ENCODE measurements around the gene GNPTAB. TPM values are rescaled to one million over a fixed set of nuclear protein-coding genes. Genes with fewer than 3 reads are reported as not detected.

The GNPTAB gene
- total and polyA plus RNA-seq, 2 donors (not counting 1 experiment from before 2014, with no cell fraction given), result 10.4 to 79.4 TPM

GRCh38 chr12:101763246-101763931 lies 67.4 kb downstream of the GNPTAB start:
- H3K4me3 ChIP-seq (ENCODE audit: control extremely low read depth in 1 of 5, extremely low read depth in 1 of 5, insufficient read depth in 1 of 5, low read depth in 2 of 5, low read length in 4 of 5), result no peak overlapping the region
- no peak for ATAC-seq (ENCODE audit: low read depth)
- Mint-ChIP-seq H3K9me3 (ENCODE audit: insufficient read depth) (no peaks in the 10 kb centered on the region), H3K27ac (no peak overlapping the region), H3K4me1 (peaks cover 20% of the 10 kb centered on the region), H3K27me3 (no peaks in the 10 kb centered on the region), H3K4me3 (no peak overlapping the region)
- H3K9me3 ChIP-seq (ENCODE audit: control extremely low read depth in 1 of 3, control insufficient read depth in 2 of 3, insufficient read depth in 1 of 3, low read length in 2 of 3), result no peaks in the 10 kb centered on the region
- no peak for DNase-seq
- no peaks in the 10 kb centered on the region for H3K79me2 ChIP-seq (ENCODE audit: control insufficient read depth, insufficient read depth, low read length)
- H4K20me1 ChIP-seq (ENCODE audit: control insufficient read depth, insufficient read depth, low read length, poor library complexity, severe bottlenecking), result no peaks in the 10 kb centered on the region
- no peak overlapping the region for H3K9ac ChIP-seq (ENCODE audit: low read length)
- H3K27me3 ChIP-seq (replicated peaks in 1 of 4; ENCODE audit: control extremely low read depth in 1 of 4, control insufficient read depth in 3 of 4, insufficient read depth in 4 of 4, low read length in 3 of 4), result no peaks in the 10 kb centered on the region
- CTCF ChIA-PET, result interaction anchor here (1.1 to 2.3 kb wide), 3 partner anchors 9 to 65 kb away, joined by 3 to 6 read pairs (median 5); no protein-coding TSS in a partner anchor
- TF ChIP-seq EZH2 (IDR thresholded peaks at IDR 0.05; ENCODE audit: borderline replicate concordance, insufficient read depth, low read depth, low read length, poor library complexity, severe bottlenecking) (no peak), CTCF (IDR thresholded peaks at IDR 0.05) (no peak)
- H3K36me3 ChIP-seq (replicated peaks in 1 of 2; ENCODE audit: control extremely low read depth in 1 of 2, control insufficient read depth in 1 of 2, extremely low read depth in 1 of 2, insufficient read depth in 2 of 2, low read length in 1 of 2), result peaks cover 3 to 21% of the 10 kb centered on the region in 2 experiments
- peak overlapping the region in 1 of 2 donors; percentile 18 for H3K27ac ChIP-seq (ENCODE audit: low read length in 2 of 2)
- peaks cover 3% of the 10 kb centered on the region in 2 donors for H3K4me1 ChIP-seq (ENCODE audit: control insufficient read depth in 2 of 2, insufficient read depth in 2 of 2, low read length in 2 of 2)
- intact Hi-C loops (cut with micrococcal nuclease), result loop anchor here (5.0 kb wide), 1 partner anchor 36 kb away; no protein-coding TSS in a partner anchor
- H2AFZ ChIP-seq (ENCODE audit: insufficient read depth, low read depth, low read length, poor library complexity, severe bottlenecking), result no peak overlapping the region
- no peak overlapping the region for H3K4me2 ChIP-seq (replicated peaks; ENCODE audit: low read depth, low read length, poor library complexity, severe bottlenecking)
- POLR2A ChIA-PET, result no interaction called here
- WGBS (ENCODE audit: insufficient coverage), result 57% methylated on average over 4 of the region's 6 CpGs

GRCh38 chr12:101761781-101762180 lies 69.0 kb downstream of the GNPTAB start:
- intact Hi-C loops (cut with micrococcal nuclease), result loop anchor here (2.0 to 5.0 kb wide), 3 partner anchors 17 to 271 kb away; no protein-coding TSS in a partner anchor
- no peaks in the 10 kb centered on the region for H3K9me3 ChIP-seq (ENCODE audit: control extremely low read depth in 1 of 3, control insufficient read depth in 2 of 3, insufficient read depth in 1 of 3, low read length in 2 of 3)
- H2AFZ ChIP-seq (ENCODE audit: insufficient read depth, low read depth, low read length, poor library complexity, severe bottlenecking), result no peak overlapping the region
- no peaks in the 10 kb centered on the region for H3K27me3 ChIP-seq (replicated peaks in 1 of 4; ENCODE audit: control extremely low read depth in 1 of 4, control insufficient read depth in 3 of 4, insufficient read depth in 4 of 4, low read length in 3 of 4)
- peaks cover 20% of the 10 kb centered on the region for H3K4me1 Mint-ChIP-seq
- POLR2A ChIA-PET, result no interaction called here
- peaks cover 5 to 30% of the 10 kb centered on the region in 2 experiments for H3K36me3 ChIP-seq (replicated peaks in 1 of 2; ENCODE audit: control extremely low read depth in 1 of 2, control insufficient read depth in 1 of 2, extremely low read depth in 1 of 2, insufficient read depth in 2 of 2, low read length in 1 of 2)
- H3K79me2 ChIP-seq (ENCODE audit: control insufficient read depth, insufficient read depth, low read length), result no peaks in the 10 kb centered on the region
- DNase-seq, result no peak
- no peak overlapping the region for H3K4me2 ChIP-seq (replicated peaks; ENCODE audit: low read depth, low read length, poor library complexity, severe bottlenecking)
- peaks cover 3% of the 10 kb centered on the region in 2 donors for H3K4me1 ChIP-seq (ENCODE audit: control insufficient read depth in 2 of 2, insufficient read depth in 2 of 2, low read length in 2 of 2)
- H4K20me1 ChIP-seq (ENCODE audit: control insufficient read depth, insufficient read depth, low read length, poor library complexity, severe bottlenecking), result no peaks in the 10 kb centered on the region
- WGBS (ENCODE audit: insufficient coverage), result 100% methylated on average over 1 of the region's 4 CpGs
- H3K27me3 Mint-ChIP-seq, result no peaks in the 10 kb centered on the region
- CTCF ChIA-PET, result interaction anchor here (1.2 to 4.0 kb wide), 8 partner anchors 11 to 347 kb away, joined by 3 to 30 read pairs (median 6); no protein-coding TSS in a partner anchor
- peak overlapping the region; percentile 15 for H3K27ac Mint-ChIP-seq
- no peak overlapping the region for H3K4me3 Mint-ChIP-seq
- H3K9ac ChIP-seq (ENCODE audit: low read length), result no peak overlapping the region
- no peak overlapping the region for H3K27ac ChIP-seq (ENCODE audit: low read length in 2 of 2)
- no peaks in the 10 kb centered on the region for H3K9me3 Mint-ChIP-seq (ENCODE audit: insufficient read depth)
- H3K4me3 ChIP-seq (ENCODE audit: control extremely low read depth in 1 of 5, extremely low read depth in 1 of 5, insufficient read depth in 1 of 5, low read depth in 2 of 5, low read length in 4 of 5), result no peak overlapping the region
- TF ChIP-seq EZH2 (IDR thresholded peaks at IDR 0.05; ENCODE audit: borderline replicate concordance, insufficient read depth, low read depth, low read length, poor library complexity, severe bottlenecking), result no peak
- no peak for TF ChIP-seq CTCF (IDR thresholded peaks at IDR 0.05)
- no peak for ATAC-seq (ENCODE audit: low read depth)
